ENCODE measurements around the gene TGFBR2.

The TGFBR2 gene

GRCh38 chr3:30626443-30627180 lies 20.2 kb downstream of the TGFBR2 start:
- H3K4me3 ChIP-seq (ENCODE audit: low read depth, low read length) = no peak overlapping the region
- no peak for TF ChIP-seq CTCF (IDR thresholded peaks at IDR 0.05; ENCODE audit: low read depth, low read length)

- no peak for TF ChIP-seq CTCF (IDR thresholded peaks at IDR 0.05; ENCODE audit: low read depth, low read length)
- no peak overlapping the region for H3K4me3 ChIP-seq (ENCODE audit: low read depth, low read length)
Measured at GRCh38 chr3:30628205-30628900, 22.0 kb downstream of the TGFBR2 start.

GRCh38 chr3:30628901-30629590 lies 22.6 kb downstream of the TGFBR2 start:
- no peak overlapping the region for H3K4me3 ChIP-seq (ENCODE audit: low read depth, low read length)
- no peak for TF ChIP-seq CTCF (IDR thresholded peaks at IDR 0.05; ENCODE audit: low read depth, low read length)

DNA sequence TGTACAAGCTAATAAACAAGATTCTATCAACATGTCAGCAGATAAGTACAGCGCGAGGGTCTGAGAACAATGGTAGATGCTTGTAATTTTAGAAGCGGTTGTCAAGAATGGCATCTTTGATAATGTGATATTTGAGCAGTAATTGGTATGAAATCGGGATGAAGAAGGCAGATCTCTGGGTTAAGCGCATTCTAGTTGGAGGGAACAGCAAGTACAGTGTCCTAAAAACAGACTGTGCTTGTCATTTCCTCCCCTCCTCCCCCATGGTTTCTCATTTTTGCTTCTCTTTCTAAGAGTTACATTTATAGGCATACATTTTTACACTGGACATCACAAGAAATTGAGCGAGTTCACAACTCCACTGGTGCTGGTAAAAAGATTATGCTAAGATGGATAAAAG lies 23.3 kb downstream of the TGFBR2 start:
- no peak overlapping the region for H3K4me3 ChIP-seq (ENCODE audit: low read depth, low read length)
- no peak for TF ChIP-seq CTCF (IDR thresholded peaks at IDR 0.05; ENCODE audit: low read depth, low read length)

DNA sequence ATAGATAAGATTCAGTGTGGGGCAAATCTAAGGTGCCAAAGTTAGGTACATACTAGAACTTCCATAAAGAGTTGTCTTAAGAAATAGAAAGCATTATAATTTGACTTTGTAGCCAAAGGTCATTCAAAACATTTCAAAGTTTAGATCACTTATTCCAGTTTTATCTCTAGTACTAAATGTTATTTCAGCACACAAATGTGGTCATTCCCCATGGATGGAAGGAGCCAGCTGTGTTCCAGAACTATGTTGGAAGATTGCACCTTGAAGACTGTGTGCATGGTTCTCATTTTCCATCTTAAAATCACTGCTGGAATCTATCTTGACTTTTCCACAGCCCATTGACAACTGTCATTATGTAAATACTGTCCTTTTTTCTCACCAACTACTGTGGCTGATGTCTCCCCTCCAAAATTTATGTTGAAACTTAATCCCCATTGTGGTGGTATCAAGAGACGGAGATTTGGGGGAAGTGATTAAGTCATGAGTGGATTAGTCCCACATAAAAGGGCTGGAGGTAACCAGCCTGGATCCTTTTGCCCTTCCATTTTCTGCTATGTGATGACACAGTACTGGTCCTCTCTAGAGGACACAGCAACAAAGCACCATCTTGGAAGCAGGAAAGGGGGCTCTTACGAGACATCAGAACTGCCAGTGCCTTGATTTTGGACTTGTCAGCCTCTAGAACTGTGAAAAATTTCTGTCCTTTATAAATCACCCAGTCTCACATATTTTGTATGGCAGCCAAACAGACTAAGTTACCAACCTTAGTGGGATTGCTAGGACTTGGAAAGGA lies 24.0 kb downstream of the TGFBR2 start:
- TF ChIP-seq CTCF (IDR thresholded peaks at IDR 0.05; ENCODE audit: low read depth, low read length) = no peak
- H3K4me3 ChIP-seq (ENCODE audit: low read depth, low read length) = no peak overlapping the region

GRCh38 chr3:30631243-30631904 lies 25.0 kb downstream of the TGFBR2 start:
- TF ChIP-seq CTCF (IDR thresholded peaks at IDR 0.05; ENCODE audit: low read depth, low read length) = no peak
- H3K4me3 ChIP-seq (ENCODE audit: low read depth, low read length) = no peak overlapping the region
